ENCODE results near the gene NCOR2.

The NCOR2 gene

GRCh38 chr12:124610629-124611558, 43.5 kb upstream of the NCOR2 start:
- no peak for DNase-seq (ENCODE audit: low read depth)
- no peak for TF ChIP-seq CTCF (conservative IDR thresholded peaks at IDR 0.05; ENCODE audit: low read length)
- H3K4me3 ChIP-seq (ENCODE audit: low read length): no peak overlapping the region

- no peak for TF ChIP-seq CTCF (conservative IDR thresholded peaks at IDR 0.05; ENCODE audit: low read length)
- no peak overlapping the region for H3K4me3 ChIP-seq (ENCODE audit: low read length)
- DNase-seq (ENCODE audit: low read depth): no peak
Measured at GRCh38 chr12:124610021-124610612, 42.7 kb upstream of the NCOR2 start.

GRCh38 chr12:124609041-124609989, 41.9 kb upstream of the NCOR2 start:
- no peak for TF ChIP-seq CTCF (conservative IDR thresholded peaks at IDR 0.05; ENCODE audit: low read length)
- no peak for DNase-seq (ENCODE audit: low read depth)
- no peak overlapping the region for H3K4me3 ChIP-seq (ENCODE audit: low read length)

GRCh38 chr12:124608450-124608870, 41.0 kb upstream of the NCOR2 start:
- TF ChIP-seq CTCF (conservative IDR thresholded peaks at IDR 0.05; ENCODE audit: low read length): no peak
- no peak for DNase-seq (ENCODE audit: low read depth)
- H3K4me3 ChIP-seq (ENCODE audit: low read length): no peak overlapping the region

- DNase-seq (ENCODE audit: low read depth): no peak
- no peak overlapping the region for H3K4me3 ChIP-seq (ENCODE audit: low read length)
- TF ChIP-seq CTCF (conservative IDR thresholded peaks at IDR 0.05; ENCODE audit: low read length): no peak
Measured at GRCh38 chr12:124607681-124608425, 40.4 kb upstream of the NCOR2 start.

Data from AG10803 (cell line).